NOMO-1 treated with dmso at 0.1 percent for 144 hours (cell line): ENCODE data around the gene TMEM18.

Experiments used
- DNase-seq: peaks from one replicate; lab custom pipeline; 2025; ENCODE audit not compliant: unreplicated experiment; lab: John Stamatoyannopoulos, UW

Gene TMEM18

DNA sequence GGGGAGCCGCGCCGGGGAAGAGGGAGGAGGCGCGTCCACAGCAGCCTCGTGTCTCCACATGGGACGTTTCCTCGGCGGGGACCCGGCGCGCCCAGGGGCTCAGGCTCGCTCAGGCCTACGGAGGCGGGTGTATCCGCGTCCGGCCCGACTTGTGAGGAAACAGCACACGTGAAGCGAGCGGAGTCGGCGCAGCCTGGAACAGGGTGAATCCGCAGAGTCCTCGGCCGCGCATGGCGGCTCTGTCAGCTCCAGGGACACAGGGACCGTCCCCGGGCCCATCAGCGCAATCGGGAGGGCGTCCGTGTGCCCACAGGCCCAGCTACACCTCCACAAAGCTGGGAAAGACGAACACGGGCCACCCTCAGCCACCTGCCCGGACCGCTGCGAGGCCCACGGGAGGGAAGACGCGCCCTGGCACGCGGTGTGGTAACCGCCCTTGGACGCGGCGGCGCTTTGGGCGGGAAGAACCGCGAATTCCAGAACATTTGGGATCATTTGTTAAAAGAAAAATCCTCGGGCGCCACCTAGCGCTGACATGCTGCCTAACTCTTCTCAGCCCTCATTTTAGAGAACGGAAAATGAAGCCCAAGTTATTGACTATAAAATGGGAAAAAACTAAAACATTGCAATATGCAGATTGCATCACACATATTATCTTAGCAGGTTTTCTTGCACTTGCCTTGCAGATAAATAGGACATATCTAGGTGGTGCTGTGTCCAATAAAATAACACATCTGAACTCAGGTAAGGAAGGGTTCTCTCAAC lies 40.4 kb downstream of the TMEM18 start:
- DNase-seq = no peak

DNA sequence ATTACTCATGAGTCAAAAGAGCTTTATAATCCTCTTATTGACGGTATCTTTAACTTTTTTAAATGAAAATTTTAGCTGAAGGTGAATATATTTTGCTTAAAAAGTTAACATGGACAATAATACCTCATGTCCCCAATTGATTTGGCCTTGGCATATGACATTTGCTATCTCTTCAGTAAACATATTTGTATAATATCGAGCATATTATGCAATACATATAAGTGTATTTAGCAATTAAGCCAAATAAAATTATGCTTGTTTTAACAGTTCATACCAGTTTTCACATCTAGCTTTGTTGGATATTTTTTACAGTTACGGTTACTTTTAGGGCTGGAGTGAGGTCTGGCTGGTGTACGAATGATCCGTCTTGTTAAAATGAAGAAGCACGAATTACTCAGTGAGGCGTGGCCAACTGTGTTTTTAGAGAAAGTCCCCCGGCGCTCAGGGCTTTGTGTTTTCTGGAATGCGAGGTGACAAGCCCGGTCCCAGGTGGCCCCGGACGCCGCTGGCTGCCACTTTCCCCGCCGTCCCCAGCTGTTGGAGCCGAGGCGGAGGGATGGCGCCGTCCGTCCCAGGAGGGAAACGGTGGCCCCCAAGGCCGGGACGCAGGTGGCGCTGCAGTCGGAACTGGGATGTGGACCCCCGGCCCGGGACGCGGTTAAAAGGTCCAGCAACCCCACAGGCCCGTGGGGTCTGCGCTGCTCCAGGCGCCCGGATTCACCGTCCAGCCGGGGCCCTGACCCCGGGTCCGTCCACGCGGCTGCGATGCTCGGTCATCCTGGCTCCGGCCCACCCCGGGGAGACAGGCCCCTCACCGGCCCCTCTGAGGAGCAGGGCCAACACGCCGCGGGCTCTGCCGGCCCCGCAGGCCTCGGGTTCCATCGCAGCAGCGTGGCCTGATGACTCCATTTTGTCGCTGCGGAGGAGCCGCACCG lies 41.3 kb downstream of the TMEM18 start:
- DNase-seq = no peak

DNA sequence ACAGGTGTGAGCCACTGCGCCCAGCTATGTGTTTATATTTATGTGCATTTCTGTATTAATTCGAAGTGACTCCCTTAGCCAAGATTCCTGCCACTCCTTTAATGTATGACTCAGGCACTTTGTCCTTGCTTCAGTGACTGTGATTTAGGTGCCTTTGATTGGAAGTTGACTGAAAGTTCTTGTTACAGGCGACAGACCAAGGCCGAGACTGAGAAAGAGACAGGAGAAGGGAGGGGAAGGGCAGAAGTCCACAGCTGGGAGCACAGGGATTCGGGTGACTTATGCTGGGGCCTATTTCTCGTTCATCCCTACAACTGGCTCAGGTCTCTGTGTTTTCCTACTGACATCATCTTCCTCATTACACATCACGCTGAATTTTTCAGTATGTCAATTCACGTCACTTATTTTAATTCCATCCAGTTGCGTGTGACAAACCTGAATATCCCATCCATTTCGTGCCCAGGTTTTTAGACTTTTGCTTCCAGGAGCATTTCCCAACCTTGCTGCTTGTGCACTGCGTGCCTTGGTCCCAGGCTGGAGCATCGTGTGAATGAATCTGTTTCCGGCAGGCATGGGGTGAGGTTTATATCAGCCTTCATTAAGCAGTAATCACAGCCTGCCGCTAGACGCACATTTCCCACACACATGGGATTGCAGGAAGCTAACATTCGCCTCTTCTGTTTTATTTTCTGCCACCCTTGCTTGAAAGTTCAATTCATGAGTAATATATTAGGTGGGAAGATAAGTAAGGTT lies 42.4 kb downstream of the TMEM18 start:
- no peak for DNase-seq

DNA sequence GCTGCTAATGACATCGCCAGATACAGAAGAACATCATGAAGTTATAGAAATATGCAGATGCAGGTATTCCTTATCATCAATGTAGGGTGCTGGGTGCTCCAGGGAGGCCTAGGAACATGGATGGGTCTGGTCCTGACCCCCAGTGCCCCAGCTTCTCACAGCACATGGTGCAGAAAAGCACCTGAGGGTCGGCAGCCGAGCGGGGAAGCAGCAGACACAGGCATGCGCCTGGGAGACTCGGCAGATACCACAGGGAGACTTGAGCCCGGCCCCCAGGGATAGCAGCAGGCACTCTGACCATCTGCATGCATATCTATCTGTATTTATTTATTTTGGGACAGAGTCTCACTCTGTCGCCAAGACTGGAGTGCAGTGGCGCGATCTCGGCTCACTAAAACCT lies 43.2 kb downstream of the TMEM18 start:
- no peak for DNase-seq

- DNase-seq = no peak
These were observed 43.8 kb downstream of the TMEM18 start for GRCh38 chr2:633371-633770.

DNA sequence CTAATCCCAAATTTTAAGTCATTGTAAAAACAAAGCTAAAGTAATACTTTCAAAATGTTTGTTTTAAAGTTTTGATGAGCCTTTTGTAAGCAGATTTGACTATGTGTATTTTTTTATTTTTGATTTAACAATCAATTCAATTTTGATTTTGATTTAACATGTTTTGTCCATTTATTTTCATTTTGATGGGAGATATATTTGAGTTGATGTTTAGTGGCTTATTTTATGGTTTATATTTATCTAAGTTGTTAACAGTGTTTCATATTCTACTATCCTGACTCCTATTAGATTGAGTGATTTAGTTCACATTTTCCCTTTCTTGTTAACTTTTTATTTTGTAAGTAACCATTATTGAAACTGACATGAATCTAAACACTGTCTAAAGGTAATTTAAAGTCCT lies 44.7 kb downstream of the TMEM18 start:
- no peak for DNase-seq

DNA sequence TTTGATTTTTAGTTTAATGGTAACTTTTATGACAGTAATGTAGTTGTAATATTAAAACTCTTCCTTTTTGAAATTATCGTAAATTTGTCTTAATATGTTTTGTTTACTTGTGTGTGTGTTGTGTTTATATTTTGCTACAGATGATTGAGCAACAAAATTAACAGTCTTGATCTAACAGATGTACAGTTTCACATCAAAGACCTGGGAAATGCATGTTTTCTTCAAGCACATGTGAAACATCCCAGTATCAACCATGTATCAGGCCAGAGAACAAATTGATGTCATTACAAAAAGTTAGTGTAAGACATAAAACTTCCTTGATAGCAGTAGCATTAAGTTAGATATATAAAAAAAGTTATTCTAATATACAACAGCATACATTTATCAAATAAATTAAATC lies 45.5 kb downstream of the TMEM18 start:
- DNase-seq = no peak

GRCh38 chr2:630451-631320 lies 46.5 kb downstream of the TMEM18 start:
- DNase-seq = no peak

DNA sequence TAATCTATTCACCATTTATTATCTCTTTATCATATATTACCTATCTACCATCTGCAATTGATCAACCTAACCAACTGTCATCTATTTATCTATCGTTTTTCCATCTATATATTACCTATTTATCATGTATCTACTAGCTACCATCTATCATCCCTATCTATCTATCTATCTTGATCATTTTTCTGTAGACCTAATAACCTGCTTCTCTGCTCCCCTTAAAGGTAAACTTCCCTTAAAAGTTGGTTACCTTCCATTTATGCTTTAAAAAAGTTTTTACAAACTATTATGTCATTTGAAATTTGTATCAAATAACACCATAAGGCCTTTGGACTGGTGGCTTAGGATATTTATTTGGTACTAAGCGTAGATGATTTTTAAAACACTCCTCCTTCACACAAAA lies 47.2 kb downstream of the TMEM18 start:
- DNase-seq = no peak

DNA sequence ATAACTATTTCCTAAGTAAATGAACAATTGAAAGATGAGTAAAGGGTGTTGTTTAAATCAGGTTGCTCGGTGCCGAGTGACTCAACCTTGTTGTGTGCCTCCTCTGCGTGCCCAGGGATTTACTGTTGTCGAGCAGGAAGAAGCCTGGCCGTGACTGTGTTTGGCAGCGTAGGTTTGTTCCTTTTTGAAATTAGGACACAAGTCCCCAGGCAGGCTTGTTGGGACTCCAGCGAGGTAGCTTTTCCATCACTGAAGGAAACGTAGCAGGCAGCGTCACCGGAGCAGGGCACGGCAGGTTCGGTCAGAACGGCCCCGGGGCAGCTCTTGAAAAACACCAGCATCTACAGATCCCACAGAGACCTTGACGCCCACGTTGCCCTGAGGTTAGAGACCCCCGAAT lies 48.6 kb downstream of the TMEM18 start:
- no peak for DNase-seq

DNA sequence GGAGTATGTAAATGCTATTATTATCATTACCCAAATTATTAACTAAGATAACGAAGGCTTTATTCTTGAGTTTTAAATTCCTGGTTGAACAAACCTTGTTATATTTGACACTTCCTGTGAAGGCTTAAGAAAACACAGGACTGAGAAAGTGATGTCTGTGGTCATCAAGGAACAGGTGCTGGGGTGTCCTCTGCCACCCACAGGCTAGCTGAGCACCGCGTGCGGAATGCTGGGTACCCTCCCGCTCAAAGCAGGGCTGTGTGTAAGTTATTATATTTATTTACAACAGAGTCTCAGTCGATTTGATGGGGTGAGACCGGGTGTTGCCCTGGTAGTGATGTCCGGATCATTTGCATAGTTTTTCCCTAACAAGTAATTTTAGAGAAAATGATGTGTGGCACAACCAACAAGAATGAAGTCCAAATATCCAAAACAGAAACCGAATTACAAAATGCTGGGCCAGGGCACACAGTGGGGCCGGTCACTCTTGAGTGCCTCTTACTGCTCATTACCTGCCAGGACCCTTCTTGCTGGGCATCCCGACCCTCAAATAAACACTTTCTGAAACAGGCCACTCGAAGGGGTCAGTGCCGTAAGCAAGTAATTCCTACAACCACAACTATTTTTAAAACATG lies 49.2 kb downstream of the TMEM18 start:
- DNase-seq = no peak

DNA sequence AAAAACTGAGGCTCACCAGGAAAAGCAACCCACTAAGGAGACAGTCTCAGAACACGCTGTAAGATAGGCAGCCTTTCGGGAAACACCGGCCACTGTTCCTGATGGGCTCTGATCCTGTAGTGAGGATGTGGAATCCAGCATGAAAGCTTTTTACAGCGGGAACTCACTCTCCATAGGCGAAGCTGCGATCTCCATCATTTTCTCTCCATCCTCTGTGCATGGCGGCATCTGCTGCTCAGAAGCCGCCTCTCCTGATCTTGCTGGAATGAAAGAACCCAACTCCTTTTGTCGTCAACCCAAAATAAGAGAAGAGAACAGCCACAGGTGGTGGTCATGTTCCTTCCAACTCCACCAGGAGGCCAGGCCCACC lies 49.9 kb downstream of the TMEM18 start:
- DNase-seq = no peak

DNA sequence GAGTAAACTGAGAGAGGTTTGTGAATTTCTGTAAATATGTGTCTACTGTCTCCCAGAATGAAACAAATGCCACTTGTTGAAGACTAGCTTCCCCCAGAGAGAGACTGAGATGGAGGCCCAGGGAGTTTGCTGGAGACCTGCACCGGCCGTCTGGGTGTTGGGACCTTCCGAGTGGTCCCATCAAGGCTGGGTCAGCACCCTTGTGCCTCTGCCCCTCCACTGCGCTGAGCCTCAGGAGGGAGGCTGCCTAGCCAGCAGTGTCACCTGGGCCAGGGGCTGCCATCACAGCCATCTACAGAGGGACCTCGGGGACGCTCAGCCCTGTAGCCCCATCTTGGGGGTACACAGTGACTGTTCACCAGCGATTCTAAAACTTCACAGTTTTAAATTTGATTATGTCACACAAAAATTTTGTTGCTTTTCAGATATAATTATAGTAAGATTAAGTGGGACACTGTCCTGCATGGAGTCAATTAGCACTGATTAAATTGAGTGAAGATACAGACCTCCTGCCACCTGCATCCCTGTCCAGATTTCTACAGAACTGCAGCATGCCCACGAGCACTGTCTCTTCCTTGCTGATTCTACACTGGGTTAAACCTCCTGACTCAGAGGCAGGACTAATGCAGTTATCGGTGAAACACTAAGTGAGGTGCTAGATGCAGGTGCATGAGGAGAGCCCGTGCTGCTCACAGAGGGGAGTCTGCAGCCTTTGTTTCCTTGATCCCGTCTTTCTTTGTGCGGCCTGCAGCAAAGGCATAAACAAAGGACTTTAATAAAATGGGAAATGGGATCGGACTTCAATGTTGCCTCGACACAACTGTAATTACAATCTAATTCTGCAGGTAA lies 50.5 kb downstream of the TMEM18 start:
- no peak for DNase-seq

GRCh38 chr2:625415-626333 lies 51.5 kb downstream of the TMEM18 start:
- no peak for DNase-seq

DNA sequence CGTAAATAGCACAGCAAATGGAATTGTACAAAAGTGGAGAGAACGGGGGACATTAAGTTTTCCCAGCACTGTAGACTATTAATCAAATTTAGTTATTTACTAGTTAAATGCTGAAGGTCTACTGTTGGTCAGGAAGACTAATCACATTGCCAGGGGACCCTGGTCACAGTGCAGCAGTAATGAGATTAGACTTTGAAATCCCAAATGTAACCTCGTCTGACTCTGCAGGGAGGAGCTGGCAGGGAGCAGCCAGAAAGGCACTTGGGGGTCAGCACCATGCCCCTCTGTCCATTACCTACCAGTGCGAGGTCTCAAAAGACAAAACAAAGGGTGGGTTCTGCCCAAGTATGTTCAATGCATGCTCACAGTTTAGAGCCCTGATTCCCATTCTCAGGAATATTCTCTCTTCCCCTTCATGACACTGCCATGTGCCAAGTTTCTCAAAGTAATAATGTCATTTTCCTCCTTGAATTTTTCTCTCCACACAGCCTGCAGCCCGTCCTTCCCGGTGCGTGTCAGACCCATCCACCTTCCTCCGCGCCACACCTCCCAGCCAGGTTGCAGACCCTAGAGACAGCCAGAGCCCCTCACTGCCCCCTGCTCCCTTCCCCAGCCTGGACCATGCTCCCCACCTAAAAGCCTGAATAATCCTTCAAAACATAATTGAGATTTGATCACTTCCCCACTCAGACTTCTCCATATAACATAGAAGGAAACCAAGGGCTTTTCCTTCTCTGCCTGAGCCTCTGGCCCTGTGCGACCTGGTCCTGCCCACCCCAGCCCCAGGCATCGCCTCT lies 52.5 kb downstream of the TMEM18 start:
- DNase-seq = no peak

- DNase-seq = no peak
These were observed 53.1 kb downstream of the TMEM18 start for GRCh38 chr2:624096-624495.

- DNase-seq = no peak
These were observed 53.9 kb downstream of the TMEM18 start for GRCh38 chr2:623130-623922.
